ENCODE data around the gene MAGEA12. TPM values are rescaled to one million over a fixed set of nuclear protein-coding genes. Genes with fewer than 3 reads are reported as not detected.
"Not testable (repeated sequence)": the region's sequence is repeated elsewhere in the genome, so short reads cannot be mapped to it uniquely, and the experiment has no call there.

The MAGEA12 gene
- total RNA-seq, 1 donor from 2014 or later, result not detected

GRCh38 chrX:152759544-152759943 is 26.0 kb downstream of the MAGEA12 start:
- FAIRE-seq, result not testable (repeated sequence)

GRCh38 chrX:152761582-152761981 is 28.0 kb downstream of the MAGEA12 start:
- not testable (repeated sequence) for FAIRE-seq; DNase-seq (ENCODE audit: low spot score in 2 of 2)

More at GRCh38 chrX:152759544-152759943, 26.0 kb downstream of the MAGEA12 start:
- DNase-seq (ENCODE audit: low spot score in 2 of 2), result not testable (repeated sequence)

- not testable (repeated sequence) for FAIRE-seq; DNase-seq (ENCODE audit: low spot score in 2 of 2)
Measured at GRCh38 chrX:152766562-152766961, 33.0 kb downstream of the MAGEA12 start.

DNA sequence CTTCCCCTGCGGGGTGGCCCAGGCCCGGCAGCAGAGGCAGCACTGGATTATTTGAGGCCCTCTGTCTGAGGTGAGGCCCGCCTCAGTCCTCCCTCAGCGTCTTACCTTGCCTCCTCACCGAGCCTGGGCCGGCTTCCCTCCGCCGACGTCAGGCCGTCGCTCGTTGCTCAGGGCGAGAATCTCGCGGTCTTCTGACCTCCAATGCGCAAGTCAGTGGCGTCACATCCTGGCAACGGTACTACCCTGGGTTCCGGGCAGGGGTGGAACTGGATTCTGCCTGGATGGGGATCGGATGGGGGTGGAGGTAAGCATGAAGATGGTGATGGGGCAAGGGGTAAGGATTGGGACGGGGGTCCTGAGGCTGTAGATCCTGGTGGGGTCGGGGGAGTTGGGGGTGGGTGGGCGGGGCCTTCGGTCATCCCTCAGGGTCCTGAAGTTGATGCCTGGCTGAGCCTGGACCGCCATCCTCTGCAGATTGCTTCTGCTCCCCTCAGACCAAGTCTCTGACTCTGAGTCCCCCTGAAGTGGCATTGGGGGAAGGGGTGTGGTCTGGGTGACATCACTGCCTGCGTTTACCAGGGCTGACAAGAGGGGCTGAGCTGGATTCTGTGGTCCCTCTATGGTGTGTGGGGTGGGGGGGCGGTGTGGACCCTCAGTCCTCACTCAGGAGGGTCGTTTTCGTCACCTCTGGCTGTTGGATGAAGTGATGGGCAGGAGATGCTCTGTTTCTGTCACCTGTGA is 36.2 kb downstream of the MAGEA12 start, which contains the start of gene MAGEA6:
Gene MAGEA6, minus strand, starts transcription at position 141 of the 741 bp plus-strand sequence. CDS start 2,039 bp downstream, outside the sequence.
- not testable (repeated sequence) for DNase-seq (ENCODE audit: low spot score in 2 of 2); FAIRE-seq

GRCh38 chrX:152787062-152787461 is 53.5 kb downstream of the MAGEA12 start:
- FAIRE-seq; DNase-seq (ENCODE audit: low spot score in 2 of 2): not testable (repeated sequence)

Other genes with a start within 250 kb of the MAGEA12 start
- gene GABRQ, start 95.9 kb upstream of the MAGEA12 start, total RNA-seq, result 0.82 TPM
- gene MAGEA3, start 35.0 kb upstream of the MAGEA12 start, total RNA-seq, result not detected
- gene CSAG2, start 24.5 kb upstream of the MAGEA12 start, total RNA-seq, result not detected
- not detected for gene MAGEA2B, start 19.1 kb upstream of the MAGEA12 start, total RNA-seq
- gene CSAG1, start within 50 bp of the MAGEA12 start, total RNA-seq, result not detected
- gene MAGEA2, start 20.1 kb downstream of the MAGEA12 start, total RNA-seq, result not detected
- not detected for gene CSAG3, start 25.5 kb downstream of the MAGEA12 start, total RNA-seq
- not detected for gene MAGEA6, start 35.9 kb downstream of the MAGEA12 start, total RNA-seq
- gene CETN2, start 97.0 kb downstream of the MAGEA12 start, total RNA-seq, result 59.5 TPM
- gene NSDHL, start 97.3 kb downstream of the MAGEA12 start, total RNA-seq, result 34.2 TPM
- 2.4 TPM for gene ZNF185, start 164.3 kb downstream of the MAGEA12 start, total RNA-seq